Right lobe of liver (tissue), 6 donors: ENCODE results near the gene IGF1R. TPM values are rescaled to one million over a fixed set of nuclear protein-coding genes. Genes with fewer than 3 reads are reported as not detected.
A peak's percentile ranks its signal among the peaks of the same experiment; 100 is the strongest.

Experiments used
- ATAC-seq, 4 donors: fragments of 200-7000 bp; cut with Tn5 transposase; one replicate each; pipeline ENCODE4 v1.9.1; 2020; ENCODE audit warnings: mild to moderate bottlenecking in 4 of 4, moderate library complexity in 4 of 4
- DNase-seq, 3 donors: peaks; one replicate each; pipeline ENCODE4 v3.0.0-alpha.2; 2020
- H3K27ac ChIP-seq, 3 donors: fragments of 200-600 bp; one replicate each; pipeline ENCODE4 v1.8.0; 2022
- H3K27me3 ChIP-seq, 2 donors: fragments of 200-600 bp; one replicate each; pipeline ENCODE4 v1.8.0; 2022
- H3K36me3 ChIP-seq, 4 donors: fragments of 200-600 bp; sonication (generic) in 1 of 4; one replicate each; pipeline versions ENCODE4 v1.5.1 to v1.8.0; 2017 to 2022; ENCODE audit warnings: control low read depth in 1 of 4
- H3K4me1 ChIP-seq, 4 donors: fragments of 200-600 bp; sonication (generic) in 1 of 4; one replicate each; pipeline versions ENCODE4 v1.5.1 to v1.8.0; 2017 to 2022; ENCODE audit warnings: control low read depth in 1 of 4
- H3K4me3 ChIP-seq, 3 donors: fragments of 200-600 bp; one replicate each; pipeline ENCODE4 v1.8.0; 2022
- H3K9me3 ChIP-seq, 4 donors: fragments of 200-600 bp; sonication (generic) in 1 of 4; one replicate each; pipeline versions ENCODE4 v1.5.1 to v1.8.0; 2017 to 2022; ENCODE audit warnings: control low read depth in 1 of 4
- POLR2A ChIP-seq: fragments of 450-650 bp; IDR thresholded peaks from one replicate; pipeline ENCODE4 v1.6.1; 2017; ENCODE audit warnings: antibody characterized with exemption, mild to moderate bottlenecking
- WGBS: methylation state at CpG from one replicate; pipeline ENCODE4 v1.1.6; 2018; ENCODE audit warnings: low coverage, low lambda C conversion rate; ENCODE audit not compliant: insufficient coverage; ENCODE audit errors: missing lambda C conversion rate; 5-methylcytosine and 5-hydroxymethylcytosine counted together
- intact Hi-C, 2 donors: fragments of 100-400 bp; cut with DNase I; formaldehyde crosslinking; loops; one replicate each; pipeline versions ENCODE4 v1.11.2 to v1.14.1; 2022
- long read RNA-seq: library from polyadenylated mRNA; unstranded; transcript quantifications from one replicate; pipeline ENCODE4 v2.0.0, GENCODE V29; 2019
- total RNA-seq, 6 experiments: library from RNA; depleted of rRNA in 2 of 6; stranded (reverse); fragments of >200 nt in 2 of 6; fragmentation: NEBNext Ultra II Directional in 3 of 6; extraction: Animal tissue kit (Norgen Biotek cat#: 25700) in 3 of 6; gene quantifications; one replicate each; pipeline versions ENCODE4 v1.1.0 to v1.2.4, GENCODE V29; 2016 to 2023
- TF ChIP-seq, protein P1 (sequence below), 4 donors: fragments of 200-600 bp in 3 of 4; fragments of 450-650 bp in 1 of 4; IDR thresholded peaks; one replicate each; pipeline versions ENCODE4 v1.5.1 to v1.8.0; 2016 to 2022; ENCODE audit warnings: antibody characterized with exemption in 4 of 4, mild to moderate bottlenecking in 2 of 4
- donor health status: DM: no; HTN: yes; CAD: no.
- donor health status: DM: no; HTN: no; CAD: no.
- donor health status: DM: no; HTN: no; CAD: no.
- donor health status: DM: no; HTN: yes; CAD: no.
- donor health status: DM: no; HTN: yes; CAD: no.

The IGF1R gene
- 1 to 10 TPM; 2.5 to 5.3 (median 3.8) TPM for total RNA-seq
- long read RNA-seq = 0 reads

DNA sequence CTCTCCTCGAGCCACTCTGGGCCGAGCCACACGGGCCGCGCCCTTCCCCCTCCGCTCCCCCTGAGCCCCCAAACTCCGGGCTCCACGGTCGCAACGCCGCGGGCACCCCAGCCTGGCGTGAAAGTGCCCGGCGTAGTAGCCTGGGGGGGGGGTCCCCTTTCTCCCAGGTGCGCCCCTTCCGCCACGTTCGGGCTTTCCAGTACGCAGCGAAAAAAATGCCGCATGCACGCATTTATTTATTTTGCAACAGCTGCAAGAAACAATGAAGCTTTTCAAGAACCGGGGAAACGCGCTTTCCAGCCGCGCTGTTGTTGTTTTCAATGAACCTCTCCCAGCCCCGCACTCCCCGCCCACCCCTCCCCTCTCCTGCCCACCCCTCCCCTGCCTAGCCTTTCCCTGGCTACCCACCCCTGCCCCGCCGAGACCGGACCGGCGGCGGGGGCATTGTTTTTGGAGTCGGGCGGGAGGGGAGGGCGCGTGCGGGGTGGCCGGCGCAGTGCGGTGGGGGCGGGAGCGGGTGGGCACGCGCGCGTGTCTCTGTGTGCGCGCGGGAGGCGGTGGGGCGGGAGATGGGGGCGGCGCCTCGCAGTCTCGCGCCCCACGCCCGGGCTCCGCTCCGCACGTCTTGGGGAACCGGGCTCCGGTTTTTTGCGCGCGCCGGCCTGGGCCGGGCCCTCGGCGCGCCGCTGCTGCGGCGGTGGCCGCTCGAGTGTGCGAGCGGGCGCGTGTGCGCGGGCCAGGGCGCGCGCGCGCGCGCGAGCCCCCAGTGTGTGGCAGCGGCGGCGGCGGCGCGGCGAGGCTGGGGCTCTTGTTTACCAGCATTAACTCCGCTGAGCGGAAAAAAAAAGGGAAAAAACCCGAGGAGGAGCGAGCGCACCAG is at the start of gene IGF1R:
Gene IGF1R, plus strand, starts transcription at position 766 of the 880 bp plus-strand sequence. CDS start 1,043 bp downstream, outside the sequence.
- H3K4me3 ChIP-seq = peak within 1 kb of the TSS; percentile 54 to 64 (median 56)
- ATAC-seq = peak; percentile 80 to 89 (median 88)
- H3K4me1 ChIP-seq = peaks cover 0 to 11% (median 0%) of the 10 kb centered on the region in 4 donors
- WGBS = under 1% methylated on average over 29 of the region's 106 CpGs
- DNase-seq = peak; percentile 83 to 88 (median 86)
- no peaks in the 10 kb centered on the region for H3K36me3 ChIP-seq
- H3K27ac ChIP-seq = peak within 1 kb of the TSS; percentile 36 to 73 (median 71)
- H3K27me3 ChIP-seq = peaks cover 7 to 35% of the 10 kb centered on the region in 2 donors
- intact Hi-C loops = no loop called here
- no peaks in the 10 kb centered on the region for H3K9me3 ChIP-seq
- TF ChIP-seq, protein P1, sequence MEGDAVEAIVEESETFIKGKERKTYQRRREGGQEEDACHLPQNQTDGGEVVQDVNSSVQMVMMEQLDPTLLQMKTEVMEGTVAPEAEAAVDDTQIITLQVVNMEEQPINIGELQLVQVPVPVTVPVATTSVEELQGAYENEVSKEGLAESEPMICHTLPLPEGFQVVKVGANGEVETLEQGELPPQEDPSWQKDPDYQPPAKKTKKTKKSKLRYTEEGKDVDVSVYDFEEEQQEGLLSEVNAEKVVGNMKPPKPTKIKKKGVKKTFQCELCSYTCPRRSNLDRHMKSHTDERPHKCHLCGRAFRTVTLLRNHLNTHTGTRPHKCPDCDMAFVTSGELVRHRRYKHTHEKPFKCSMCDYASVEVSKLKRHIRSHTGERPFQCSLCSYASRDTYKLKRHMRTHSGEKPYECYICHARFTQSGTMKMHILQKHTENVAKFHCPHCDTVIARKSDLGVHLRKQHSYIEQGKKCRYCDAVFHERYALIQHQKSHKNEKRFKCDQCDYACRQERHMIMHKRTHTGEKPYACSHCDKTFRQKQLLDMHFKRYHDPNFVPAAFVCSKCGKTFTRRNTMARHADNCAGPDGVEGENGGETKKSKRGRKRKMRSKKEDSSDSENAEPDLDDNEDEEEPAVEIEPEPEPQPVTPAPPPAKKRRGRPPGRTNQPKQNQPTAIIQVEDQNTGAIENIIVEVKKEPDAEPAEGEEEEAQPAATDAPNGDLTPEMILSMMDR (IDR thresholded peaks at IDR 0.05) = peak in 1 of 4 donors; percentile 4
- TF ChIP-seq POLR2A = no peak

DNA sequence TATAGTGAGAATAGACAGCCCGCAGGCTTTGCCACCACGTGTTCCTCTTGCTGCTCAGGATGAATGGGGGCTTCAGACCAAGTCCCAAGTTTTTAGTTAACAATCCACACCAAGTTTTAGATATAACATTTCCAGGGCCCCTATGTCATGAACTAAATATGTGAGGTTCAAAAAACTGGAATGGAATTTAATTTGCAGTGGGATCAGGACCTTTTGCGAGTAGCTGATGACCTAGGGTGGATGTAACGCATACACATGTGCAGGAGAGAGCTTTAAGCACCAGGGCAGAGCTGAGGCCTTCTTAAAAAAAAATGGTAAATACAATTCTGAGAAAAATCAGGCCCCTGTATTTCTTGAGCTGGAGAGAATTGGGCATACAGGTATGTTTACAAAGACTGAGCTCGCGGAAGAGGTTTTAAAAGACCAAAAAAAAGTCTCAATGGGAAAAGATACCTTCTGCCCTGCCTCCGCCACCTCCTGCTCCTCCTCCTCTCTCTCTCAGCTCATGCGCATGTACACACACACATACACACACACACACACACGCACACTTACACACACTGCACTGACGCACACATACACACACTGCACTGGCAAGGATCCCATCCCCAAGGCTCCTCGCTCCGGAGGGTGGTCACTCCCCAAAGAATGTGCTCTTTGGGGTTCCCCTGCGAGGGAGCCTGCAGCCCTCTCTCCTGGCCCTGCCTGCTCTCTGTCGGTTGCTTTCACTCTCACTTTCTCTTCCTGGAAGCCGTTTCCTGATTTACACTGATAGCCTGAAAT is 48.2 kb upstream of the IGF1R start:
- H3K4me1 ChIP-seq = no peaks in the 10 kb centered on the region
- H3K4me3 ChIP-seq = peak overlapping the region; percentile 37 to 59 (median 43)
- WGBS = 10% methylated on average over 14 of the region's 15 CpGs
- H3K9me3 ChIP-seq = no peaks in the 10 kb centered on the region
- no peaks in the 10 kb centered on the region for H3K36me3 ChIP-seq
- no peak for TF ChIP-seq POLR2A
- TF ChIP-seq, protein P1 (IDR thresholded peaks at IDR 0.05) = no peak
- DNase-seq = peak; percentile 36 to 64 (median 50)
- H3K27me3 ChIP-seq = no peaks in the 10 kb centered on the region
- H3K27ac ChIP-seq = no peak overlapping the region
- ATAC-seq = peak; percentile 81 to 92 (median 88)
- intact Hi-C loops = no loop called here

DNA sequence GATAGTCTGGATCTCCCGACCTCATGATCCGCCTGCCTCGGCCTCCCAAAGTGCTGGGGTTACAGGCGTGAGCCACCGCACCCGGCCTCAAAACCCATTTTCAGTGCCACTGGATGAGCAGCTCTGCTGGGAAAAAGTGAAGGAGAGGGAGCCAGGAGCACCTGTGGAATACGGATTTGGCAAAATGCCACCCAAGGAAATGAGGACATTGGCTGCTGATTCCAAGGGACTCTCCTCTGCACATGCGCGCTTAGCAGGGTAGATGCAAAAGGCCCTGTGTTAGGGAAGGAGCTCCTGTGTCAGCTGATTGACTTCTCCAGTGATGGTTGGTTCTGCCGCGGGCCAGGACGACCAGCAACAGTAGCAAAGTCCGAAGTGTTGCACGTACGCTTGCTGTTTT is 43.4 kb upstream of the IGF1R start:
- intact Hi-C loops = no loop called here
- Histone ChIP-seq H3K36me3 (no peaks in the 10 kb centered on the region), H3K4me3 (no peak overlapping the region), H3K27ac (no peak overlapping the region), H3K4me1 (no peaks in the 10 kb centered on the region), H3K9me3 (no peaks in the 10 kb centered on the region), H3K27me3 (no peaks in the 10 kb centered on the region)
- no peak for ATAC-seq
- TF ChIP-seq, protein P1 (IDR thresholded peaks at IDR 0.05) = no peak
- TF ChIP-seq POLR2A = no peak
- DNase-seq = no peak
- 82% methylated on average over 12 of the region's 15 CpGs for WGBS

DNA sequence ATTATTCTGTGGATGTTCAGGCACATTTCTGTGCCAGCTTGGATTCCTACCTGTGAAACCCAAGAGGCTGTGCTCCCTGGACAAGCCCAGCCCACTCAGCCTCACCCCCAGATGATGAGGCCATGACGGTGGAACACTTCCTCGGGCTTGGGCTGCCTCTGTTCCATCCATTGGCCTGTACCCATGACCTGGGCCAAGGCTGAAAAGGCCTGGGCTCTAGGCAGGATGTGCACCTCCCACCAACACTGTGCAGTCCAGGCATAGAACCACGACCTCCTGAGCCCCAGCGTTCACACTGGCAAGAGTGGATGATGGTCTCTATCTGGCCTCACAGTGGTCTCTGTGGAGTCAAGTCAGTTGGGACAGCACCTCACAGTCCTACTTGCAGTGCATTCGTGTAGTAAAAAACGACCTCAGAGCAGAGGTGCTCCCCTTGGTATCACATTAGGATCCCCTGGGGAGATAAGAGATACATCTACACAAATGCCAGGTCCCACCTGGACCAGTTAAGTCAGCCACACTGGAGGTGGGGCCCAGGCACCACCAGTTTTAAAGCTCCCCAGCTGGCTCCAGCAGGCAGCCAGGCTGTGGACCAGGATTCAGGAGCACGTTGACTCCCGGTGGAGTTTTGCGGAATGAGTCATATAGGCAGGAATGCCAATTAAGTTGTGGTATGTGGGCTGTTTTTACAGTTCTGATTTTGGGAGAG is 39.0 kb upstream of the IGF1R start:
- H3K4me1 ChIP-seq = no peaks in the 10 kb centered on the region
- no peak for ATAC-seq
- H3K27me3 ChIP-seq = no peaks in the 10 kb centered on the region
- 64% methylated on average over 6 of the region's 9 CpGs for WGBS
- TF ChIP-seq POLR2A = no peak
- TF ChIP-seq, protein P1 (IDR thresholded peaks at IDR 0.05) = no peak
- no peak overlapping the region for H3K27ac ChIP-seq
- no peaks in the 10 kb centered on the region for H3K36me3 ChIP-seq
- no peak for DNase-seq
- intact Hi-C loops = no loop called here
- no peaks in the 10 kb centered on the region for H3K9me3 ChIP-seq
- no peak overlapping the region for H3K4me3 ChIP-seq
